Epithelial cell of proximal tubule (primary cell): Measurements from ENCODE around the gene STRN3. TPM values are rescaled to one million over a fixed set of nuclear protein-coding genes. Genes with fewer than 3 reads are reported as not detected.
"Not testable (repeated sequence)": the region's sequence is repeated elsewhere in the genome, so short reads cannot be mapped to it uniquely, and the experiment has no call there.

Experiments used
- DNase-seq: peaks from one replicate; pipeline ENCODE4 v3.0.0-alpha.2; 2011; ENCODE audit warnings: low read depth
- H3K4me3 ChIP-seq: 2 replicates; pipeline ENCODE4 v1.5.1; 2011; ENCODE audit warnings: low read depth, mild to moderate bottlenecking, low read length
- CTCF ChIP-seq: conservative IDR thresholded peaks from 2 replicates; pipeline ENCODE4 v1.5.1; 2012; ENCODE audit warnings: low read depth, mild to moderate bottlenecking, low read length
- total RNA-seq: library from RNA; depleted of rRNA; stranded (reverse); fragments of >200 nt; gene quantifications from 2 replicates; pipeline ENCODE4 v1.2.3, GENCODE V29; 2015

Gene STRN3
- total RNA-seq, 1 donor from 2014 or later = 26.0 TPM

GRCh38 chr14:30914812-30915211, 111.4 kb downstream of the STRN3 start:
- no peak for TF ChIP-seq CTCF
- DNase-seq = no peak
- H3K4me3 ChIP-seq = no peak overlapping the region

DNA sequence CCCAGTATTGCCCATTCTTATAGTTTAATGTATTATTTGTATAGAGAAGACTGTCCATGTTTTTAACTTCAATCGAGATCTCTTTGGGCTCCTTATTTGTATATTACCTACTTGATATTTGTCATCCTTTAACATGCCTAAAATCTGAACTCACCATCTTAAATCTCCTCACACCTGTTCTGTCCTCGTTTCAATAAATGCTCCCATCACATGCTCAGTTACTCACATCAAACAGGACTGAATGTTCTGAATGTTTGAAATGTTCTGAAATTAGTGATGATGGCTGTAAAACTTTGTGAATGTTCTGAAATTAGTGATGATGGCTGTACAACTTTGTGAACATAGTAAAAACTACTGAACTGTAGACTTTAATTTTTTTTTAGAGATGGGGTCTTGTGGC, 117.4 kb downstream of the STRN3 start:
- no peak for DNase-seq
- TF ChIP-seq CTCF = no peak
- H3K4me3 ChIP-seq = no peak overlapping the region

GRCh38 chr14:30907659-30908057, 118.5 kb downstream of the STRN3 start:
- H3K4me3 ChIP-seq = no peak overlapping the region
- DNase-seq = no peak
- TF ChIP-seq CTCF = no peak

GRCh38 chr14:30906752-30907658, 119.2 kb downstream of the STRN3 start:
- H3K4me3 ChIP-seq = no peak overlapping the region
- TF ChIP-seq CTCF = peak; percentile 42
- DNase-seq = no peak

GRCh38 chr14:30903285-30904124, 122.7 kb downstream of the STRN3 start:
- DNase-seq = no peak
- H3K4me3 ChIP-seq = no peak overlapping the region
- TF ChIP-seq CTCF = no peak

DNA sequence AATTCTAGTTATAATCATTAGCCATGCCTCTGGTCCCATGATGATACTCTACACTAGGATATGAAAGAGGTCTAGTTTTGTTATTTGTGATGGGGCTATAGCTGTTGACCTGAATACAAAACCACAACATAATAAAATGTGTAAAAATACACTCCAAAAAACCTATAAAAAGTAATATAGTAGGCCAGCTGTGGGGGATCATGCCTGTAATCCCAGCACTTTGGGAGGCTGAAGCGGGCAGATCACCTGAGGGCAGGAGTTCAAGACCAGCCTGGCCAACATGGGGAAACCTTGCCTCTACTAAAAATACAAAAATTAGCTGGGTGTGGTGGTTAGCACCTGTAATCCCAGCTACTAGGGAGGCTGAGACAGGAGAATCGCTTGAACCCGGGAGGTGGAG, 129.1 kb downstream of the STRN3 start:
- DNase-seq = not testable (repeated sequence)

DNA sequence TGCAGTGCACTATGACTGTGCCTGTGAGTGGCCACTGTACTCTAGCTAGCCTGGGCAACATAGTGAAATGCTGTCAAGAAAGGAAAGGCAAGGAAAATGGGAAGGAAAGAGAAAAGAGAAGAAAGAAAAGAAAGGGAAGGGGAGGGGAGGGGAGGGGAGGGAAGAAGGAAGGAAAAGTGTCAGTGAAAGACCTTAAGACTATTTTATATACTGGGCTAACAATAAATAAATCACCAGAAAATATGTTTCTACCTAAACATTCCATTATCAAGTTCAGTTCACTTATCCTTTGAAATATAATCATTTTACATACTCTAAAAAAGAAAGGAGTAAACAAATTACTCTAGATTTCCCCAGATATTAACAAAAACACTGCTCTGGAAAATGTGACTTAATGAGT, 129.7 kb downstream of the STRN3 start:
- no peak overlapping the region for H3K4me3 ChIP-seq
- no peak for DNase-seq
- no peak for TF ChIP-seq CTCF

More for the DNA sequence above, 129.1 kb downstream of the STRN3 start:
- H3K4me3 ChIP-seq = not testable (repeated sequence)
